Fibroblast of peridontal ligament (primary cell): Measurements from ENCODE around the gene AOC1.
"Not testable (repeated sequence)": the region's sequence is repeated elsewhere in the genome, so short reads cannot be mapped to it uniquely, and the experiment has no call there.

Source experiments
- DNase-seq: peaks from one replicate; pipeline ENCODE4 v3.0.0-alpha.2; 2010; ENCODE audit errors: extremely low read depth

Gene AOC1

GRCh38 chr7:150852371-150852905 lies at the start of gene AOC1:
AOC1 (plus strand) TSS chr7:150852517; CDS start chr7:150856471, 3,954 bp downstream.
- no peak for DNase-seq

GRCh38 chr7:150803161-150803860 lies 49.0 kb upstream of the AOC1 start:
- no peak for DNase-seq

- DNase-seq: no peak
Observed at GRCh38 chr7:150804802-150805201, 47.5 kb upstream of the AOC1 start.

- DNase-seq: no peak
Observed at GRCh38 chr7:150805864-150806263, 46.5 kb upstream of the AOC1 start.

GRCh38 chr7:150806454-150806853 lies 45.9 kb upstream of the AOC1 start:
- no peak for DNase-seq

GRCh38 chr7:150806863-150807262 lies 45.5 kb upstream of the AOC1 start:
- no peak for DNase-seq

GRCh38 chr7:150807616-150808438 lies 44.5 kb upstream of the AOC1 start:
- not testable (repeated sequence) for DNase-seq

GRCh38 chr7:150814328-150815001 lies 37.9 kb upstream of the AOC1 start:
- no peak for DNase-seq

- no peak for DNase-seq
Observed at GRCh38 chr7:150818971-150819370, 33.3 kb upstream of the AOC1 start.

GRCh38 chr7:150820148-150820547 lies 32.2 kb upstream of the AOC1 start:
- DNase-seq: no peak

GRCh38 chr7:150820578-150821198 lies 31.6 kb upstream of the AOC1 start:
- DNase-seq: no peak

- no peak for DNase-seq
Observed at GRCh38 chr7:150823043-150823442, 29.3 kb upstream of the AOC1 start.

GRCh38 chr7:150823484-150824126 lies 28.7 kb upstream of the AOC1 start:
- no peak for DNase-seq

- DNase-seq: no peak
Observed at GRCh38 chr7:150824379-150825177, 27.7 kb upstream of the AOC1 start.

GRCh38 chr7:150826061-150826849 lies 26.1 kb upstream of the AOC1 start:
- no peak for DNase-seq

GRCh38 chr7:150828384-150828783 lies 23.9 kb upstream of the AOC1 start:
- no peak for DNase-seq

GRCh38 chr7:150829426-150829825 lies 22.9 kb upstream of the AOC1 start:
- no peak for DNase-seq

- no peak for DNase-seq
Observed at GRCh38 chr7:150830937-150831336, 21.4 kb upstream of the AOC1 start.

- no peak for DNase-seq
Observed at GRCh38 chr7:150831851-150832250, 20.5 kb upstream of the AOC1 start.

GRCh38 chr7:150835019-150835418 lies 17.3 kb upstream of the AOC1 start:
- DNase-seq: no peak
